Activated naive CD8-positive, alpha-beta T cell treated with anti-CD3 and anti-CD28 coated beads for 36 hours (primary cell): ENCODE data around the gene CACNA1C. TPM values are rescaled to one million over a fixed set of nuclear protein-coding genes. Genes with fewer than 3 reads are reported as not detected.

ENCODE experiments used
- DNase-seq: peaks from one replicate; pipeline ENCODE4 v3.0.0; 2021
- H3K27ac Mint-ChIP-seq: one replicate; pipeline ENCODE4 v1.8.0; 2022; ENCODE audit warnings: mild to moderate bottlenecking, moderate library complexity, mixed read lengths
- H3K27me3 Mint-ChIP-seq: one replicate; pipeline ENCODE4 v1.8.0; 2022; ENCODE audit warnings: mild to moderate bottlenecking, mixed read lengths
- H3K36me3 Mint-ChIP-seq: one replicate; pipeline ENCODE4 v1.8.0; 2021; ENCODE audit warnings: mild to moderate bottlenecking, mixed read lengths
- H3K4me1 Mint-ChIP-seq: one replicate; pipeline ENCODE4 v1.8.0; 2021; ENCODE audit warnings: mixed read lengths
- H3K4me3 Mint-ChIP-seq: one replicate; pipeline ENCODE4 v1.8.0; 2022; ENCODE audit warnings: mild to moderate bottlenecking, moderate library complexity, mixed read lengths
- H3K9me3 Mint-ChIP-seq: one replicate; pipeline ENCODE4 v1.8.0; 2022; ENCODE audit warnings: mixed read lengths
- total RNA-seq, 2 experiments: library from RNA; stranded (reverse); gene quantifications; one replicate each; pipeline ENCODE4 v1.2.3, GENCODE V29; 2021

Gene CACNA1C
- total RNA-seq, 2 experiments from 2014 or later = 0.02 to 0.14 TPM

- no peak overlapping the region for H3K27ac Mint-ChIP-seq
- no peaks in the 10 kb centered on the region for H3K27me3 Mint-ChIP-seq
- H3K36me3 Mint-ChIP-seq = no peaks in the 10 kb centered on the region
- H3K4me1 Mint-ChIP-seq = peaks cover 3% of the 10 kb centered on the region
- no peaks in the 10 kb centered on the region for H3K9me3 Mint-ChIP-seq
- no peak overlapping the region for H3K4me3 Mint-ChIP-seq
- no peak for DNase-seq
Measured at GRCh38 chr12:2338991-2339431, 286.2 kb downstream of the CACNA1C start.

- Mint-ChIP-seq H3K4me1 (peaks cover 2% of the 10 kb centered on the region), H3K4me3 (no peak overlapping the region), H3K9me3 (no peaks in the 10 kb centered on the region), H3K36me3 (no peaks in the 10 kb centered on the region), H3K27me3 (no peaks in the 10 kb centered on the region), H3K27ac (no peak overlapping the region)
- DNase-seq = no peak
Measured at GRCh38 chr12:2341051-2341751, 288.4 kb downstream of the CACNA1C start.

GRCh38 chr12:2341871-2342270 lies 289.1 kb downstream of the CACNA1C start:
- Mint-ChIP-seq H3K4me1 (no peaks in the 10 kb centered on the region), H3K9me3 (no peaks in the 10 kb centered on the region), H3K36me3 (no peaks in the 10 kb centered on the region), H3K4me3 (no peak overlapping the region), H3K27ac (no peak overlapping the region), H3K27me3 (no peaks in the 10 kb centered on the region)
- DNase-seq = no peak

- DNase-seq = no peak
- no peaks in the 10 kb centered on the region for H3K9me3 Mint-ChIP-seq
- no peak overlapping the region for H3K27ac Mint-ChIP-seq
- no peaks in the 10 kb centered on the region for H3K36me3 Mint-ChIP-seq
- H3K4me1 Mint-ChIP-seq = no peaks in the 10 kb centered on the region
- no peak overlapping the region for H3K4me3 Mint-ChIP-seq
- no peaks in the 10 kb centered on the region for H3K27me3 Mint-ChIP-seq
Measured at GRCh38 chr12:2343681-2344080, 290.9 kb downstream of the CACNA1C start.

GRCh38 chr12:2344476-2344875 lies 291.7 kb downstream of the CACNA1C start:
- Mint-ChIP-seq H3K9me3 (no peaks in the 10 kb centered on the region), H3K4me3 (no peak overlapping the region), H3K4me1 (no peaks in the 10 kb centered on the region), H3K27me3 (no peaks in the 10 kb centered on the region), H3K27ac (no peak overlapping the region), H3K36me3 (no peaks in the 10 kb centered on the region)
- DNase-seq = no peak

GRCh38 chr12:2344885-2345284 lies 292.1 kb downstream of the CACNA1C start:
- Mint-ChIP-seq H3K9me3 (no peaks in the 10 kb centered on the region), H3K4me3 (no peak overlapping the region), H3K27me3 (no peaks in the 10 kb centered on the region), H3K36me3 (no peaks in the 10 kb centered on the region), H3K27ac (no peak overlapping the region), H3K4me1 (no peaks in the 10 kb centered on the region)
- no peak for DNase-seq

GRCh38 chr12:2345902-2346301 lies 293.1 kb downstream of the CACNA1C start:
- Mint-ChIP-seq H3K9me3 (no peaks in the 10 kb centered on the region), H3K36me3 (no peaks in the 10 kb centered on the region), H3K27ac (no peak overlapping the region), H3K27me3 (no peaks in the 10 kb centered on the region), H3K4me3 (no peak overlapping the region), H3K4me1 (no peaks in the 10 kb centered on the region)
- DNase-seq = no peak

- Mint-ChIP-seq H3K9me3 (no peaks in the 10 kb centered on the region), H3K4me3 (no peak overlapping the region), H3K27ac (no peak overlapping the region), H3K27me3 (no peaks in the 10 kb centered on the region), H3K36me3 (no peaks in the 10 kb centered on the region), H3K4me1 (no peaks in the 10 kb centered on the region)
- DNase-seq = no peak
Measured at GRCh38 chr12:2346416-2346815, 293.6 kb downstream of the CACNA1C start.

GRCh38 chr12:2347137-2347843 lies 294.5 kb downstream of the CACNA1C start:
- H3K36me3 Mint-ChIP-seq = no peaks in the 10 kb centered on the region
- no peaks in the 10 kb centered on the region for H3K4me1 Mint-ChIP-seq
- DNase-seq = no peak
- H3K27ac Mint-ChIP-seq = no peak overlapping the region
- no peaks in the 10 kb centered on the region for H3K27me3 Mint-ChIP-seq
- H3K9me3 Mint-ChIP-seq = no peaks in the 10 kb centered on the region
- no peak overlapping the region for H3K4me3 Mint-ChIP-seq

GRCh38 chr12:2347844-2348481 lies 295.2 kb downstream of the CACNA1C start:
- H3K27ac Mint-ChIP-seq = no peak overlapping the region
- DNase-seq = no peak
- H3K36me3 Mint-ChIP-seq = no peaks in the 10 kb centered on the region
- no peaks in the 10 kb centered on the region for H3K9me3 Mint-ChIP-seq
- no peak overlapping the region for H3K4me3 Mint-ChIP-seq
- H3K27me3 Mint-ChIP-seq = no peaks in the 10 kb centered on the region
- H3K4me1 Mint-ChIP-seq = no peaks in the 10 kb centered on the region

GRCh38 chr12:2348482-2348852 lies 295.7 kb downstream of the CACNA1C start:
- Mint-ChIP-seq H3K9me3 (no peaks in the 10 kb centered on the region), H3K36me3 (no peaks in the 10 kb centered on the region), H3K4me1 (no peaks in the 10 kb centered on the region), H3K27ac (no peak overlapping the region), H3K4me3 (no peak overlapping the region), H3K27me3 (peaks cover 2% of the 10 kb centered on the region)
- no peak for DNase-seq

- Mint-ChIP-seq H3K4me3 (no peak overlapping the region), H3K4me1 (no peaks in the 10 kb centered on the region), H3K27me3 (peaks cover 7% of the 10 kb centered on the region), H3K27ac (no peak overlapping the region), H3K9me3 (no peaks in the 10 kb centered on the region), H3K36me3 (no peaks in the 10 kb centered on the region)
- DNase-seq = no peak
Measured at GRCh38 chr12:2351161-2351560, 298.4 kb downstream of the CACNA1C start.

GRCh38 chr12:2352203-2352602 lies 299.4 kb downstream of the CACNA1C start:
- Mint-ChIP-seq H3K36me3 (no peaks in the 10 kb centered on the region), H3K9me3 (no peaks in the 10 kb centered on the region), H3K4me1 (no peaks in the 10 kb centered on the region), H3K4me3 (no peak overlapping the region), H3K27ac (no peak overlapping the region), H3K27me3 (peaks cover 7% of the 10 kb centered on the region)
- DNase-seq = no peak

- no peaks in the 10 kb centered on the region for H3K36me3 Mint-ChIP-seq
- H3K9me3 Mint-ChIP-seq = no peaks in the 10 kb centered on the region
- H3K27ac Mint-ChIP-seq = no peak overlapping the region
- no peak for DNase-seq
- peaks cover 6% of the 10 kb centered on the region for H3K4me1 Mint-ChIP-seq
- H3K4me3 Mint-ChIP-seq = no peak overlapping the region
- peaks cover 7% of the 10 kb centered on the region for H3K27me3 Mint-ChIP-seq
Measured at GRCh38 chr12:2353281-2353680, 300.5 kb downstream of the CACNA1C start.

GRCh38 chr12:2353691-2354090 lies 300.9 kb downstream of the CACNA1C start:
- Mint-ChIP-seq H3K4me1 (peaks cover 10% of the 10 kb centered on the region), H3K4me3 (no peak overlapping the region), H3K9me3 (no peaks in the 10 kb centered on the region), H3K27me3 (peaks cover 7% of the 10 kb centered on the region), H3K27ac (no peak overlapping the region), H3K36me3 (no peaks in the 10 kb centered on the region)
- DNase-seq = no peak
